ENCODE data around the gene TOX2.

TOX2 gene

DNA sequence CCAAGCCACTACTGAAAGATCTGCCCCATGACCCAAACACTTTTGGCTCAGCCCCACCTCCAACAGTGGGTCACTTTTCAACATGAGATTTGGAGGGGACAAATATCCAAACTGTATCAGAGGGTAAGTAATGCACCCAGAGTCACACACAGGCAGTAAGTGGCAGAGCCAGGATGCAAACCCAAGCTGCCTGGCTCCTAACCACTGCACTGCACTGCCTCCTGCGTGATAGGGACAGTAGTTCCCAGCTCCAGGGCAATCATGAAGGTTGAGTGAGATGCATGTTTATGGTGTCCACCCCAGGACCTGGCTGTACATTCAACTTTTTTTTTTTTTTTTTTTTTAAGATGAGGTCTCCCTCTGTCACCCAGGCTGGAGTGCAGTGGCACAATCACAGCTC lies 88.2 kb downstream of the TOX2 start:
- no peak for DNase-seq

DNA sequence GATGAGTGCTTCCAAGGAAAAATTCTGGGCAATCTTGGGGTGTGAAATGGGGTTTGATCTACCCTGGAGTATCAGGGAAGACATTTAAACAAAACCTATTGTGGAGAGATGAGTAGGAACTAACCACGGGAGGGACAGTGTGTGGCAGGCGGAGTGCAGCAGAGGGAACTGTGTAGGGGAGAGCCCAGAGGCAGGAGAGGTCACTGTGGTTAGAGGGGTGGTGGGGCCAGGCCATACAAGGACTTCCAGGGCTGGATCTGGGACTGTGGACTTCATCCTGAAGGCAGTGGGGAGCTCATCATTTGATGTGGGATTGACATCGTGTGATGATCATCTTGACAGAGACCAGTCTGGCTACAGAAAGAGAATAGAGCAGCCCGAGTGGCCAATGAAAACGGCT lies 89.0 kb downstream of the TOX2 start:
- no peak for DNase-seq

DNA sequence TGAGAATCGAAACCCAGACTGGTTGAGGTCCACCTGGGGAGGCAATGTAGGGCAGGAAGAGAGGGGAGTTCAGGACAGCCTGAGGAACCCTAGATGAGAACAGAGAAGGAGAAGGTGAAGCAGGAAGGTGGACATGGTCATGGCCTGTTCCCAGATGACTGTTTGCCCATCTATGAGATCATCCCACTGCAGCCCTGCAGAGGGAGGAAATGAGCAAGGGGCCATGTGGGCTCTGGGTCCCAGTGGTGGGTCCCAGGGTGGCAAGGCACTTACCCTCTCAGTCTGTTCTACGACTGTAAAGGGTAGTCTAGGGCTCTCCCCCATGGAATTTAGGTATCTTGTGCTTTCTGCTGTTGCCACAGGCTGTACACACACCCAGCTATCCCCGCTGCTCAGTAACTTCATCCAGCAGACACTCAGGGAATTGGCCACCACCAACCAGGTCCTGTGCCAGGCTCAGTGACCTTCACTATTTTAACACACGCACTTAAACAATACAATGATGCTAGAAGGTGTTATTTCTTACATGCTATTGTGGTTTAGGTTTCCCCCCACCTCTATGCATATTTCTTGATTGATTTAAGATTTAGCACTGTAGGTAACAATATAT lies 89.8 kb downstream of the TOX2 start:
- DNase-seq = no peak

DNA sequence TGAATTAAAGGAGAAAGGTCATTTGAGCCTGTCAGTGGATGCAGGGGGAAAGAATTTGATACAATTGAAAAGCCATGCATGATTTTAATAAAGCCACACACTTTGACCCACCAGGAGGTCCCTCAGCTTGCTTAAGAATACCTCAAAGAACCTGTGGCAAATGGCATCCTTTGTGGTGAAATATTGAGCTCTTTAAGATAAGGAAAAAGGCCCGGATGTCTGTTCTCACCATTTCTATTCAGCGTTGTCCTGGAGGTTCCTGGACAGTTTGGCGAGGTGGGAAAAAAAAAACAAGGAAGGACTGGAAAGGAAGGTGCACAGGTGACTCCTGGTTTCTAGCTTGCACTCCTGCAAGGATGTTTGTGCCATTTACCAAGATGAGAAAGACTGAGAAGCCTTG lies 91.0 kb downstream of the TOX2 start:
- DNase-seq = no peak

DNA sequence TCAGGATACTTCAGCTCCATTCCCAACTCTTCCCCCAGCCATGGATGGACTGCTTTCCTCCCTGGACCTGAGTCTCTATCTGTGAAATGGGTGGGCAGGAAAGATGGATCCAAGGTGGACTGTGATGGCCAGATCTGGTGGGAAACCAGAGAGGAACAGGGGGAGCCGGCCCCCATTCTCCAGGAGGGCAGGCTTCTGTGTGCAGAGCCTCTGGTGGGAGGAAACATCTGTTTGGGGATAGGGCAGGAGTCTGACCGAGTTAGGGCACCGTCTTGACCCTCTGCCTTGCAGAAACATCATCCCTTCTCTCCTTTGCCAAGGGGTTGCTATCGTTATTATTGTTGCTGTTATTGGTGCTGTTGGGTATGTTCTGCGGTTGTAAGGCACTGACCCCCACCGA lies 91.5 kb downstream of the TOX2 start:
- no peak for DNase-seq

DNA sequence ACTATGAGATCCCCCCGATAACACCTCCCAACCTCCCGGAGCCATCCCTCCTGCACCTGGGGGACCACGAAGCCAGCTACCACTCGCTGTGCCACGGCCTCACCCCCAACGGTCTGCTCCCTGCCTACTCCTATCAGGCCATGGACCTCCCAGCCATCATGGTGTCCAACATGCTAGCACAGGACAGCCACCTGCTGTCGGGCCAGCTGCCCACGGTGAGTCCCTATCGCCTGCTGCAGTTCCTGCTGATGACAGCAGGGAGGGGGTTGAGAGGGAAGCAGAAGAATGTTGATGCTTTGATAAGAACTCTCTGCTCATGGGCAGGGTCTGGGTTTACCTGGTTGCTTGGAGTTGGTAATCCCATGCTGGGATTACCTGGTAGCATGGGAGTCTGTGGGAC lies 91.9 kb downstream of the TOX2 start:
- no peak for DNase-seq

DNA sequence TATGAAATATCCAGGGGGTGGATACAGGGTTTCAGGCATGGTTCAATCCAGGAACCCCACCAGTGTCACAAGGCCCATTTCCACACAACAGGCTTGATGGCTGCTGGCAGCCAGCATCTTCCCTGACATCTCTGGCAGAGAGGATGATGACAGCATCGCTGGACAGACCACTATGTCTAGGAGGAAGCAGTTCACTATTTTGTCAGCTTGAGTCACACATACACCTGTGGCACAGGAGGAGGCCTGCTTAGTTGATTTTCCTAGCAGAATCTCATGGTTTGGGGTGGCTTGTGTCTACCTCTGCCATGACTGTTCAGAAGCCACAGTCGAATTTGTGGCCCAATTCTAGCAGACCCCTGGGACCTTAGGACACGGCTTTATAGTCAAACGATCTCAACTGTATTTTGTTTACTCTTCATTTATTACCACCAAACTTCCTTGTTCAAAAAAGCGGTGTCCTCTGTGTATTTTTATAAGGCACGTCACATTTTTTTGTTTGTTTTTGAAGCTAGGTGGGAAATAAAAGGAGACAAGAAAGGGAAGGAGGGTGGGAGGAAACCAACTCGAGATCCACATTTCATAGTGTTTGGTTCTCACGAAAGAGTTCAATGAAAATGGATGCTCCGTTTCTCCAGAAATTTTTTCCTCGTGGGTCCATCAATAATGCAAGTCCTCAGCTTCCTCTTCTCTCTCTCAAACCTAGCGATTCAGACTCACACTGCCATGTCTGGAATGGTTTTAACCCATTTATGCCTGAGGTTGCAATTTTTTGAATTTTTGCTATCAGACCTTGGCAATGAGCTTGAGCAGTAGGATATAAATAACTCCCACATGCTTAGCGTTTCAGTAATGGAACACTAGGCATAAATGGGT lies 94.4 kb downstream of the TOX2 start:
- DNase-seq = no peak

DNA sequence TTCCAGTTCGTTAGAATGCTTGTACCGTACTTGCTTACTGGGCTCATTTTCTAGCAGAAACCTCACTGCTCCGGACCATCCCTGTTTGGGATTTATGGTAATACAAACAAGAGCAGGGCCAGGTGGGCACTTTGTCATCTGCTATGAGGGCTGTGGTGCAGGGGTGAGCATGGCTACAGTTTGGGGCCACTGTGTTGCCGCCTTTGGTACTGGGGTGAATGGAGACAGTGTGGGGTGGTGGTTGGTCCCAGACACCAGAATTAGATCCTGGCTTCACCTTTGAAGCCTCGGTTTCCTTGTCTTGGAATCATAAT lies 95.0 kb downstream of the TOX2 start:
- DNase-seq = no peak

DNA sequence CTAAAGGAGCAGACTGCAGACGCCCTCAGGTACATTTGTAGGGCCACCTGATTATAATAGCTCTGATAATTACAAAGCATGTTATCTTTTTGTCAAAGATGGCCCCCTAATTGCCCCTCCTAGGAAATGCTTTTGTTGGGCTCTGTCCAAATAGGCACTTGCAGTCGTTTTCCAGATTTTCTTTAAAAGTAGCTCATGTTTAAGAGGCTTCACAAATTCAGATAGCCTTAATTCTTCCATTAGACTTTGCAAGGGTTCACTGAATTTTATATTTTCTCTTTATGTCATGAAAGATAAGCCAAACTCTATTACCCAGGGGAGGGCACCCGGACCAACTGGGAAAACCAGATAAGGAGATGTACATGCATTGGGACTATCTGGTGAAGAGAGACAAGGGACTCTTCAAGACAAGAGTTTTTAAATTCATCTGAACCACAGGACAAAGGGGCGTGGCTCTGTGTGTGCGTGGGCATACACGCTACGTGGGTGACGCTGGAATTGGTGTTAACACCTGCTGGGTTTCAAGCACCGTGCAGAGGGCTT lies 95.6 kb downstream of the TOX2 start:
- no peak for DNase-seq

DNA sequence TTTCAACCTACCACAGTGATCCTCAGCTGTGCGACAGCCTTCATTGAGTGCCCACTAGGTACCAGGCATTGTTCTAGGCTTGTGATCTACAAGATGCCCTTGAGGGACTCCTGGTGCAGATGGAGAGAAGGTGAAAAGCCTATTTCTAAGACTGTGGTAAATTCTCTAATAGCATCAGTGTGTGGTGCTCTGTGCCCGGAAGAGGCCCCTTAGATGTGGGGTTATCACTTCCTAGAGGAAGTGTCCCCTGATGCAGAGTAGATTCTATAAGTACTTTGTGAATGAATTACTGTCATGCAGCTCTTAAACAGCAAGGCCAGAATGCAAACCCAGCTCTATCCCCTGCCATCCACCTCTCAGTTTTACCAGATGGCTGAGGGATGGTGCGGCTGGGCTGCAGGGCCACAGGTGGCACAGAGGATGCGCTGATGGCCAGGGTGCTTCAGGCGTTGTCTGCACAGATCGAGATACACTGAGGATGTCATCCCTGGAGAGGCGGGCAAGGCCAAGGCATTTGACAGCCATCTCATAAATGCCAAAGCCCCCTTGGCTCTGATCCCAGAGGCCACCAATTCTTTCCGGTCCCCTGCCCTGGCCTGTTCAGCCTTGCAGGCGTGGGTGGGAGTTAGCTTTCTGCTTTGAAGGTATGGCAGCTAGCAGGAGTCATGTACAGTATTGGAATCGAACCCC lies 96.7 kb downstream of the TOX2 start:
- DNase-seq = no peak

DNA sequence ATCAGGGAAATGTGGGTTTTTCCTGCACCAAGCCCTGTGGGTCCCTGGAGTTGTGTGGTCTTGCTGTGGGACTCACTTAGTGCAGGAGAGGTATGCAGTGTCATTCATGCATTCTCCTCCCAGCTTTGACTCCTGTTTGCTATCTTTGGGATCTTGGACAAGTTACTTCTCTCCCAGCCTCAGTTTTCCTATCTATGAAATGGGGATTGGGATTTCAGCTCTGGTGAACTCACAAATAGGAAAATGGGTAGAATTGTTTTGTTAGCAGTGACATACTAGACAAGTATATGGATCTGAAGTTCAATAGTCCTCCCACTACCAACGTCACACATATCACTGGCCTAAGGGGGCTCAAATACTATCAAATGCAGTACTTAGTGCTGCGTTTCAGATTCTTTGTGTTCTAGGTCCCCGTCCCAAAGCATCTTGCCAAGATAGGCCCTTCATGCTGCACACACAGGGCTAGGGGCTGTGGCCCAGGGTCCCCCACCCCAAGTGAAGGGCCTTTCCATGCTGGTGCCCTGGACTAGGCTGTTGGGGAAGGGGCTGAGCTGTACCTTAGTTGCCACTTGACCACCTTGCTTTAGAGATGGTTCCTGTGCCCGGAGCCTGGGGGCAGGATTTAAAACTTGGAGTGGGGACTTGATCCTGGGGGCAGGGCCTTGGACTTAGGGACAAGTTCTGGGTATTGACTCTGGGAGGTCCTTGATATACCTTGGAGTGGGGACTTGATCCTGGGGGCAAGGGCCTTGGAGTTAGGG lies 98.0 kb downstream of the TOX2 start:
- no peak for DNase-seq

DNA sequence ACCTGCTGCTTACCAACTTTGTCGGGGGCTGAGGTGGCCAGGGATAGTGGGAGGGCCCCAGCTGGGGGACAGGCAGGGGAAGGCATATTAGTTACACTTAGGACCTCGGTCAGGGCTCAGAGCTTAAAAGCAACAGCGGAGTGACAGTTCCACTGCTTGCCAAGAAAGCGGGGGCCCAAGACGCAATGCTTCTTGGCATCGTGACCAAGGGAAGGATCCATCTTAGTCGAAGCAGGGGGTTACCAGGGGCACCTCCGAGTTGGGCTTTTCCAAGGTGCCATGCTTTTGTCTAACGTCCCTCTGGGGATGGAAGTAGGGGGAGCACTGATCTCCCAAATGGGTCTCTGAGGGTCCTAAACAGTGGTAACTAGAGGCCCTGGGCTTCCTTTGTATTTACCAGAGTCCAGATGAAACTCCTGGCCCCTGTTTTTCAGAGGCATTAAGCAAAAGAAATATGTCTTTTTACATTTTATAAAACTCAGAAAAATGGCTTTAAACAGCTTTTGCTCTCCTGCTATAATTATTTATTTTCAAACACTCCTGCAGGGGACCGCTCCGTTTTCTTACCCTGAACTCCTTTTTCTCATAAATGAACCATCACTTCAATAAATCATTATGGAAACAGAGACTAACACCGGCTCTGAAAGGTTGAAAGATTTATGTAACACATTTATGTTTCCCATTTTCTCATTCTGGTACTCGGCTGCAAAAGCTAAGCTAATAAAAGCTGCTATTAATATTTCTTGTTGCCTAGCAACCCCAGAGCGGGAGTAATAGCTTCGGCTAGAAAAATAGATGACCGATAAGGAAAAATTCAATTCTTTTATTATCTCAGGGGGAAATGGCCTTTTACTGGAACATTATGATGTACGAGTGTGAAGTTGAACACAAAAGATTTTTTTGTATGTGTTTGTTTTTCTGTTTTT lies 100.4 kb downstream of the TOX2 start:
- DNase-seq = no peak

DNA sequence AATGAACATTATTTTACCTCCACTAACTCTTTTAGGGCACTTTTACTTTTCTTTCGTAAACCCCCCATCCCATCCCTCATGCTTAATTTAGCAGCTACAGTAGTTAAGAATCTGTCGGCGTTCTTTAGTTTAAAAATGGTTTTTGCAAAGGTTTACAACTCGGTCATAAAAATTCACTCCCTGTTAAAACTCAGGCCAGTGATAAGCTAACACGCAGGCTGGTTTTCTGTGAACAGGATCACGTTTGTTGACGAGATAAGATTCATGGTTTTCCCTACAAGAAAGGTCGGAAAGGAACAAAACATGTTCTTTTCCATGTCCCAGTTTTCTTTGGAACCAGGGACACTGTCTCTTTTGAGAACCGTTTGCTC lies 101.1 kb downstream of the TOX2 start:
- DNase-seq = no peak

DNA sequence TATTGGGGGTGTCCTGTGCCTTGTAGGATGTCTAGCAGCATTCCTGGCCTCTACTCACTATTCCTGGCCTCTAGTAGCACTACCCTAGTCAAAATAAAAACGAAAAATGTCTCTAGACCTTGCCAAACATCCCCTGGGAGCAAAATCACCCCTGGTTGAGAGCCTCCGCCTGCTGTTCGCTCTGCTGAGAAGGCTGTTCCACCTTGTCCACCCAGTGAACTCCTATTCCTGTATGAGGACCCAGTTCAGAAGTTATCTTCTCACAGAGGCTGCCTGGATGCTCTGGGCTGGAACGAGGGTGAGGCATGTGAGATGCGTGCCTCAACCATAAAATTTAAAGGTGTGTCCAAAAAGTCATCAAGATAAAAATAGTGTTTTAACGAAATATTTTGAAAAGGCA lies 101.9 kb downstream of the TOX2 start:
- no peak for DNase-seq

DNA sequence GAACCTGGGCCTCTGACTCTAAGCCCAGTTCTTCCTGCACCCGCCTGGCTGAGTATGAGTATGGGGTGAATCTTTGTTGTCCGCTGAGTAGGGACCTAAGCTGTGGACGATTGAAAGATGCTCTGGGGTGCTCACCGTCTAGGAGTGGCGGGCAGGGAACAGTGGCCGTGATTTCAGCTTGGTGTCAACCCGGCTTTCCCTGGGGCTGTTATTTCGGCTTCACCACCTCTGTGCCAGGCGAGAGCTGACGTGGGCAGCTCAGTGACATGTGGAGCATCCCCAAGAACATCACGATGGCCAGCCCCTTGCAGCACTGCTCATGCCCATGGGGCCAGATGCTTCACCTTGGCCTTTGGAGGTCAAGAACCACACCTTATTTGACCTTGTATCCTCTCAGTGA lies 102.6 kb downstream of the TOX2 start:
- no peak for DNase-seq

DNA sequence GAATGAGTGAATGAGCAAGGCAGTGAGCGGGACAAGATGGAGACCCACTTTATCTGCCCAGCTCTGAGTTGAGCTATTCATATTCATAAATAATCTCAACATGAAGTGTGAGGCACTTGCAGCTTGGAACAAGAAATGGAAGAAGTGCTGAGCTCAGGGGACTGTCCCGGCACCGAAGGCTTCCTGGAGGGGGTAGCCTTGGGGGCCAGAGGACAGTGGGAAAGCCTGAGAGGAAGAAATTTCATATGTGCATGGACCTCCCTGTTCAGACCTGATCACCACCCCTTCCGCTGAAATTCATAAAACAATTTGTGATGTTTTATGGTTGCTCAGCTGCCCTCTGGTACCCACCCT lies 103.2 kb downstream of the TOX2 start:
- no peak for DNase-seq

DNA sequence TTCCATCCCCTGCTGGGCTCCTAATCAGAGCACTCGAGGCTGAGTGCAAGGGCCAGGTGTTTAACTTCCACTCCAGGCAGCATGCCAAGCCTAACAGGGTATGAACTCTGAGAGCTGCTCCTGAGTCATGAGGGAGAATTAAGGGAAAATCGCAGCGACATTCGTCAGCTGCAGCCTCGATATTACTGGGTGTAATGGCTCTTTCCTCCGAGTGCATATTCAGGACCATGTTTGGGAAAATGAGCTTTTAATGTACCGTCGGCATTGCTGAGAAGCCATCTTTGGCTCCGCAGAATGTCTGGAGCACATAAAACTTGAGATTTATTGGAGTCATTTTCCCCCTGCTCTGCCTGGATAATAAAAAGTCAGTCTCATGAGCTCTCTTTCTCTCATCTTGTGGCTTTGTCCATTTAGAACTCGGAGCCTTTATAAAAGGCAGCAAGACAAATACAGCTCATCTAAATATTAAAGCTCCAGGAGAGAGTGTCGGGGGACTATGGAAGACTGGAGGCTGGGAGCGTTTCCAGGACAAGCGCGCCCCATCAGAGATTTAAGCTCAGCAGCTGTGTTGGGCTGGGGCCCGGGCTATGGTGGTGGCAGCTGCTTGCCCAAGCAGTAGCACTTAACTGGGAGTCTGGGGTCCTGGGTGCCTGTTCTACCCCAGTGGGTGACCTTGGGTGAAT lies 103.7 kb downstream of the TOX2 start:
- no peak for DNase-seq

DNA sequence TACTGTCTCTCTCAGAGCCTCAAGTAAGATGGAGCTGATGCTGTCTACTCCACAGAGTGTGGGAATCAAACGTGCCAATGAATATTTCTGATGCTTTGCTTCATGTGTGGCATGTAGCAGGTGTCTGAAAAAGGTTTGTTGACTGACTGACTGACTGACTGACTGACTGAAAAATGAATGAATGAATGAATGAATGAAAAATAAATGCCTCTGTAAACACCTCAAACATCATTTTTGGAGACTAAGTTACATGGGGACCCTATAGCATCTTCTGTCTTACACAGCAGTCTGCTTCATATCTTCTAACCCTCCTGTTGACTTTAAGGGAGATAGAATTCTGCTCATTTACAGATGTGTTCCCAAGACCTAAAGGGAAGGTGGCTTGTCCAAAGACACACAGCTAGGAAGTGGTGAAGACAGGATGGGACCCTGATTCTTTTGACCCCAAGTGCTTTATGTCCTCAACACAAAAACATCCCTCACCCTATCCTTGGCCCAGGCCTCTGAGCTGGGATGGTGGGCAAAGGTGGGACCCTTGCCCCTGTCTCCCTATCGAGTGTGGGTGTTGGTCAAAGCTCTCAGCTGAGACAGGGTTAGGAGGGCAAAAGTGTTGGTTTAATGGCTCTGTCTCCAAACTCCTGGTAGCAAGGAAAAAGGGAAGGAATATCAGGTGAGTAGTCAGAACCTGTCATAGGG lies 104.4 kb downstream of the TOX2 start:
- no peak for DNase-seq

DNA sequence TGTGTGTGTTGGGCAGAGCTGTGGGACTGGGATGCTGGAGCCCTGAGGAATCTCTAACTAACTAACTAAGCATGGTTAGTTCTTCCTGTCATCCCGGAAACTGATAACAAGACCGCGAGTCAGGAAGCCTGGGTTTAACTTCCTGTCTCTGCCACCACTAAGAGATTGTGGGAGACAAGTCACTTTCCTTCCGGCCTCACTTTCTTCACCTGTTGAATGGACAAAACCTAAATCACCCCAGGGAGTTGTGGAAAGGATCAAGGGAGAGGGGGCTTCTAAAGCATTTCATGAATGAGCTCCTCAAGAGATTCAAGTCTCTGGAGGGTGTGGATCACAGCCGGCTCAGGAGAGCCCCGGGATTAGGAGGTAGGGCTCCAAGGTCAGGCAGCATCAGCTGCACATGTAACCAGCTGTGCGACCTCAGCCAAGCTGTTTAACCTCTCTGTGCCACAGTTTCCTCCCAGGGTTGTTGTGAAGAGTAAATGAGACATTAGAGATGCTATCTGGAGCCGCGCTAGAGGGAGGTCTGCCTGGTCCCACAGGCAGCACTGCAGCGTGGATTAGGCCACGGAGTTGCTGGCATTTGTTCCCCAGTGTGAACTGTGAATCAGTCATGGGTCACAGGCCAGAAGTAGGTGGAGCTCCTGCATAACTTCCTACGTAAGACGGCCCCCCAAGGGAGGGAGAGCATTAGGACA lies 105.1 kb downstream of the TOX2 start:
- DNase-seq = no peak

DNA sequence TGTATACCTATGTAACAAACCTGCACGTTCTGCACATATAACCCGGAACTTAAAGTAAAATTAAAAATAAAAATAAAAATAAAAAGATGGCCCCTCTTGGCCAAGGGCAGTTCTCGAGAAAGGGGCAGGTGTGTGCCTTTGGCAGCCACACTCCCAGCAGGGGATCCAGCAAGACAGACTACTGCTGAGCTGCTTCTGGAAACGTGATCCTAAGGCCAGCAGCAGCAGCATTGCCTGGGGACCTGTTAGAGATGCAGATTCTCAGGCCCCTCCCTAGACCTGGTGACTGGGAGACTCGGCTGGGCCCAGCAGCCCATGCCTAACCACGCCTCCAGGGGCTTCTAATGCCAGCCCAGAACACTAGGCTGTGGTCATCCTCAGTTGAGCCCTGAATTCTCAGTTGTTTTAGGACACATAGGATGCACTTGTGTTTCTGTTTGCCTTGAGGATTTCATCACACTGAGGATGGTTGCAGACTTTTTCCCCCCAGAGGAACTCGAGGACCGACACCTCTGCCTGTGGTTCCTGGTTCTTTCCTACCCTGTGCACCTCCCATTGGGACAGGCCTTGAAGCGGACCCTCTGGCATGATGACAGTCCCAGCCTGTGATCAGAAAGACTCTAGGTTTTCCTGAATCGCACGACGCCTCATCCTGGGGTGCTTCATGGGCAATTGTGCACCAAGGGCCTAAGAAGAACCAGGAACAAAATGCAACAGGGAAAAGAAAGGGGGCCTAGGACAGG lies 105.9 kb downstream of the TOX2 start:
- no peak for DNase-seq

Measured in suppressor macrophage treated with lipopolysaccharide for 1 hour (primary cell).